Keratinocyte (primary cell): ENCODE measurements around the gene LENG1.

Experiments
- EZH2 ChIP-seq: IDR thresholded peaks from one replicate; pipeline ENCODE4 v1.6.1; 2012; ENCODE audit warnings: inconsistent platforms, mild to moderate bottlenecking, low read length, moderate library complexity
- TF ChIP-seq, protein P1 (sequence below), 3 experiments: IDR thresholded peaks in 1 of 3; conservative IDR thresholded peaks in 1 of 3; optimal IDR thresholded peaks in 1 of 3; 2 replicates in 2 of 3; 3 replicates in 1 of 3; pipeline versions ENCODE3 to v1.5.1; 2011; ENCODE audit warnings: low read length in 3 of 3, mild to moderate bottlenecking in 3 of 3, moderate library complexity in 2 of 3, control low read depth in 1 of 3, inconsistent platforms in 1 of 3; ENCODE audit not compliant: insufficient read depth in 2 of 3; ENCODE audit errors: extremely low read depth in 1 of 3

DNA sequence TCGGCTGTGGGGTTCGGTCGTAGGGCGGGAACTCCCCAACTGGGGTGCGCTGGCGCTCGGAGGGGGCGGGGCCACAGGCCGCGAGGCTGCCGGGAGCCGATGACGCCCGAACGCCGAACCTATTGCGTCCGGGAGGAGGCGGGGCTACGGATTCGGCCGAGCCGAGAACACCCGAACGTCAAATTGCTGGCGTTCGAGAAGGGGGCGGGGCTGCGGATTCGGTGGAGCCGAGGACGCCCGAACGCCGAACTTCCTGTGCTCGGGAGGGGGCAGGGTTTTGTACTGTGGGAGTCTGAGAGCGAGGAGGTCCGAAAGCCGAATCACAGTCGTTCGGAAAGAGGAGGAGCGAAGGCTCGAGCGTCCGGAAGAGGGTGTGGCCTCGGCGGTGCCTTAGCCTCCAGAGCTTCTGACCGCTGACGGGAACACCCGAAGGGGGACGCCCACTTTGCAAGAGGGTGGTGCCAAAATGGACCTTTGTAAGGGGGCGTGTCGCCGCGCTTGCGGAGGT, 31.0 kb upstream of the LENG1 start:
- no peak for TF ChIP-seq EZH2
- TF ChIP-seq, protein P1, sequence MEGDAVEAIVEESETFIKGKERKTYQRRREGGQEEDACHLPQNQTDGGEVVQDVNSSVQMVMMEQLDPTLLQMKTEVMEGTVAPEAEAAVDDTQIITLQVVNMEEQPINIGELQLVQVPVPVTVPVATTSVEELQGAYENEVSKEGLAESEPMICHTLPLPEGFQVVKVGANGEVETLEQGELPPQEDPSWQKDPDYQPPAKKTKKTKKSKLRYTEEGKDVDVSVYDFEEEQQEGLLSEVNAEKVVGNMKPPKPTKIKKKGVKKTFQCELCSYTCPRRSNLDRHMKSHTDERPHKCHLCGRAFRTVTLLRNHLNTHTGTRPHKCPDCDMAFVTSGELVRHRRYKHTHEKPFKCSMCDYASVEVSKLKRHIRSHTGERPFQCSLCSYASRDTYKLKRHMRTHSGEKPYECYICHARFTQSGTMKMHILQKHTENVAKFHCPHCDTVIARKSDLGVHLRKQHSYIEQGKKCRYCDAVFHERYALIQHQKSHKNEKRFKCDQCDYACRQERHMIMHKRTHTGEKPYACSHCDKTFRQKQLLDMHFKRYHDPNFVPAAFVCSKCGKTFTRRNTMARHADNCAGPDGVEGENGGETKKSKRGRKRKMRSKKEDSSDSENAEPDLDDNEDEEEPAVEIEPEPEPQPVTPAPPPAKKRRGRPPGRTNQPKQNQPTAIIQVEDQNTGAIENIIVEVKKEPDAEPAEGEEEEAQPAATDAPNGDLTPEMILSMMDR (optimal IDR thresholded peaks at IDR 0.05 in 1 of 3, IDR thresholded peaks at IDR 0.05 in 1 of 3, conservative IDR thresholded peaks at IDR 0.05 in 1 of 3; ENCODE audit: extremely low read depth in 1 of 3, insufficient read depth in 2 of 3, low read length in 3 of 3) = no peak
